ENCODE measurements around the gene IL31RA. TPM values are rescaled to one million over a fixed set of nuclear protein-coding genes. Genes with fewer than 3 reads are reported as not detected.

IL31RA gene
- total RNA-seq, 2 experiments from 2014 or later = not detected

- H3K27ac Mint-ChIP-seq = no peak overlapping the region
- no peak for DNase-seq
- no peaks in the 10 kb centered on the region for H3K36me3 Mint-ChIP-seq (ENCODE audit: low read depth)
- H3K4me3 Mint-ChIP-seq = no peak overlapping the region
- ChIA-PET CTCF (interaction anchor here (0.7 to 1.5 kb wide), 3 partner anchors 11 to 207 kb away, joined by 3 to 5 read pairs (median 4); no protein-coding TSS in a partner anchor), POLR2A (interaction anchor here (0.7 kb wide), 1 partner anchor 513 kb away, joined by 5 read pairs; no protein-coding TSS in a partner anchor)
- H3K9me3 Mint-ChIP-seq = peaks cover 4% of the 10 kb centered on the region
- no peaks in the 10 kb centered on the region for H3K4me1 Mint-ChIP-seq
- H3K27me3 Mint-ChIP-seq = no peaks in the 10 kb centered on the region
Measured at GRCh38 chr5:55911784-55912653, 60.9 kb downstream of the IL31RA start.

- Mint-ChIP-seq H3K9me3 (peaks cover 4% of the 10 kb centered on the region), H3K4me3 (no peak overlapping the region), H3K27ac (no peak overlapping the region), H3K36me3 (ENCODE audit: low read depth) (no peaks in the 10 kb centered on the region), H3K27me3 (no peaks in the 10 kb centered on the region), H3K4me1 (peaks cover 6% of the 10 kb centered on the region)
- ChIA-PET CTCF (interaction anchor here (0.5 to 1.6 kb wide), 5 partner anchors 10 to 101 kb away, joined by 3 to 5 read pairs (median 4); no protein-coding TSS in a partner anchor), POLR2A (no interaction called here)
- DNase-seq = no peak
Measured at GRCh38 chr5:55913466-55914413, 62.6 kb downstream of the IL31RA start.

- H3K9me3 Mint-ChIP-seq = peaks cover 4% of the 10 kb centered on the region
- H3K4me3 Mint-ChIP-seq = no peak overlapping the region
- CTCF ChIA-PET = interaction anchor here (0.5 kb wide), 1 partner anchor 262 kb away, joined by 4 read pairs; no protein-coding TSS in a partner anchor
Measured at GRCh38 chr5:55914971-55915370, 63.8 kb downstream of the IL31RA start.

GRCh38 chr5:55915783-55916182 lies 64.6 kb downstream of the IL31RA start:
- ChIA-PET CTCF (interaction anchor here (0.7 to 2.1 kb wide), 2 partner anchors 10 to 40 kb away, joined by 3 to 5 read pairs; no protein-coding TSS in a partner anchor), POLR2A (no interaction called here)
- Mint-ChIP-seq H3K9me3 (no peaks in the 10 kb centered on the region), H3K27ac (no peak overlapping the region), H3K4me3 (no peak overlapping the region), H3K36me3 (ENCODE audit: low read depth) (no peaks in the 10 kb centered on the region), H3K27me3 (no peaks in the 10 kb centered on the region), H3K4me1 (peaks cover 25% of the 10 kb centered on the region)
- DNase-seq = no peak

More at GRCh38 chr5:55914971-55915370, 63.8 kb downstream of the IL31RA start:
- H3K36me3 Mint-ChIP-seq (ENCODE audit: low read depth) = no peaks in the 10 kb centered on the region
- POLR2A ChIA-PET = no interaction called here
- peaks cover 17% of the 10 kb centered on the region for H3K4me1 Mint-ChIP-seq
- no peak for DNase-seq
- no peaks in the 10 kb centered on the region for H3K27me3 Mint-ChIP-seq
- H3K27ac Mint-ChIP-seq = no peak overlapping the region

- H3K4me3 Mint-ChIP-seq = no peak overlapping the region
- POLR2A ChIA-PET = no interaction called here
- H3K27ac Mint-ChIP-seq = no peak overlapping the region
- H3K4me1 Mint-ChIP-seq = peaks cover 25% of the 10 kb centered on the region
- no peaks in the 10 kb centered on the region for H3K36me3 Mint-ChIP-seq (ENCODE audit: low read depth)
- DNase-seq = no peak
- no peaks in the 10 kb centered on the region for H3K27me3 Mint-ChIP-seq
- no peaks in the 10 kb centered on the region for H3K9me3 Mint-ChIP-seq
- CTCF ChIA-PET = interaction anchor here (0.6 to 2.1 kb wide), 4 partner anchors 11 to 1176 kb away, joined by 3 to 5 read pairs (median 4); no protein-coding TSS in a partner anchor
Measured at GRCh38 chr5:55916986-55917385, 65.8 kb downstream of the IL31RA start.

GRCh38 chr5:55917402-55918086 lies 66.4 kb downstream of the IL31RA start:
- CTCF ChIA-PET = interaction anchor here (1.1 to 2.1 kb wide), 4 partner anchors 12 to 30 kb away, joined by 3 to 5 read pairs (median 4); no protein-coding TSS in a partner anchor
- H3K27me3 Mint-ChIP-seq = no peaks in the 10 kb centered on the region
- POLR2A ChIA-PET = no interaction called here

GRCh38 chr5:55918087-55919035 lies 67.2 kb downstream of the IL31RA start:
- Mint-ChIP-seq H3K9me3 (no peaks in the 10 kb centered on the region), H3K4me1 (peaks cover 31% of the 10 kb centered on the region), H3K36me3 (ENCODE audit: low read depth) (no peaks in the 10 kb centered on the region), H3K27ac (no peak overlapping the region), H3K27me3 (no peaks in the 10 kb centered on the region), H3K4me3 (no peak overlapping the region)
- ChIA-PET POLR2A (no interaction called here), CTCF (interaction anchor here (1.1 to 1.4 kb wide), 2 partner anchors 18 to 23 kb away, joined by 3 to 4 read pairs; no protein-coding TSS in a partner anchor)
- DNase-seq = no peak

More at GRCh38 chr5:55917402-55918086, 66.4 kb downstream of the IL31RA start:
- peaks cover 25% of the 10 kb centered on the region for H3K4me1 Mint-ChIP-seq
- H3K4me3 Mint-ChIP-seq = no peak overlapping the region
- DNase-seq = no peak
- no peaks in the 10 kb centered on the region for H3K36me3 Mint-ChIP-seq (ENCODE audit: low read depth)
- H3K27ac Mint-ChIP-seq = no peak overlapping the region
- no peaks in the 10 kb centered on the region for H3K9me3 Mint-ChIP-seq

- no peaks in the 10 kb centered on the region for H3K36me3 Mint-ChIP-seq (ENCODE audit: low read depth)
- no peaks in the 10 kb centered on the region for H3K9me3 Mint-ChIP-seq
- ChIA-PET CTCF (interaction anchor here (0.7 to 1.4 kb wide), 4 partner anchors 11 to 21 kb away, joined by 3 read pairs; no protein-coding TSS in a partner anchor), POLR2A (no interaction called here)
- no peak overlapping the region for H3K4me3 Mint-ChIP-seq
- H3K4me1 Mint-ChIP-seq = peaks cover 37% of the 10 kb centered on the region
- no peak for DNase-seq
- H3K27ac Mint-ChIP-seq = peak overlapping the region; percentile 2
- no peaks in the 10 kb centered on the region for H3K27me3 Mint-ChIP-seq
Measured at GRCh38 chr5:55919625-55920024, 68.5 kb downstream of the IL31RA start.

GRCh38 chr5:55920784-55921183 lies 69.6 kb downstream of the IL31RA start:
- Mint-ChIP-seq H3K9me3 (no peaks in the 10 kb centered on the region), H3K36me3 (ENCODE audit: low read depth) (no peaks in the 10 kb centered on the region), H3K4me1 (peaks cover 37% of the 10 kb centered on the region), H3K4me3 (no peak overlapping the region), H3K27ac (no peak overlapping the region), H3K27me3 (no peaks in the 10 kb centered on the region)
- DNase-seq = no peak
- ChIA-PET CTCF (interaction anchor here (0.6 to 2.2 kb wide), 3 partner anchors 10 to 16 kb away, joined by 3 to 7 read pairs (median 3); no protein-coding TSS in a partner anchor), POLR2A (no interaction called here)

GRCh38 chr5:55921617-55922016 lies 70.5 kb downstream of the IL31RA start:
- H3K4me1 Mint-ChIP-seq = peaks cover 37% of the 10 kb centered on the region
- no peaks in the 10 kb centered on the region for H3K36me3 Mint-ChIP-seq (ENCODE audit: low read depth)
- H3K27ac Mint-ChIP-seq = no peak overlapping the region
- H3K27me3 Mint-ChIP-seq = no peaks in the 10 kb centered on the region
- ChIA-PET POLR2A (no interaction called here), CTCF (interaction anchor here (0.6 to 3.6 kb wide), 3 partner anchors 14 to 109 kb away, joined by 3 to 15 read pairs (median 7); no protein-coding TSS in a partner anchor)
- DNase-seq = no peak
- H3K9me3 Mint-ChIP-seq = no peaks in the 10 kb centered on the region
- no peak overlapping the region for H3K4me3 Mint-ChIP-seq

- H3K36me3 Mint-ChIP-seq (ENCODE audit: low read depth) = no peaks in the 10 kb centered on the region
- POLR2A ChIA-PET = interaction anchor here (0.6 to 0.7 kb wide), 2 partner anchors 268 to 329 kb away, joined by 3 read pairs; no protein-coding TSS in a partner anchor
- H3K27me3 Mint-ChIP-seq = no peaks in the 10 kb centered on the region
- H3K4me1 Mint-ChIP-seq = peaks cover 35% of the 10 kb centered on the region
- peak overlapping the region; percentile 89 for H3K27ac Mint-ChIP-seq
- H3K9me3 Mint-ChIP-seq = no peaks in the 10 kb centered on the region
- DNase-seq = no peak
- peak overlapping the region; percentile 80 for H3K4me3 Mint-ChIP-seq
- CTCF ChIA-PET = interaction anchor here (0.6 to 3.6 kb wide), 8 partner anchors 12 to 747 kb away, joined by 3 to 15 read pairs (median 5); no protein-coding TSS in a partner anchor
Measured at GRCh38 chr5:55923177-55923771, 72.1 kb downstream of the IL31RA start.
